ACC112 (cell line): Measurements from ENCODE around the gene KIF12.
A peak's percentile ranks its signal among the peaks of the same experiment; 100 is the strongest.

Experiments
- H2AFZ ChIP-seq: fragments of 200-600 bp; sonication (generic); one replicate; pipeline ENCODE4 v1.6.0; 2017; ENCODE audit warnings: antibody characterized with exemption, low read length; ENCODE audit not compliant: unreplicated experiment
- H3K27ac ChIP-seq: fragments of 200-600 bp; sonication (generic); 2 replicates; pipeline ENCODE4 v1.5.1; 2014; ENCODE audit warnings: low read depth, mild to moderate bottlenecking, antibody characterized with exemption, low read length, moderate library complexity
- H3K27me3 ChIP-seq: fragments of 200-600 bp; sonication (generic); 2 replicates; pipeline ENCODE4 v1.6.1; 2014; ENCODE audit warnings: mild to moderate bottlenecking, antibody characterized with exemption, low read length, moderate library complexity, mixed read lengths; ENCODE audit not compliant: insufficient read depth
- H3K36me3 ChIP-seq: fragments of 200-600 bp; sonication (generic); 2 replicates; pipeline ENCODE4 v1.6.1; 2016; ENCODE audit warnings: mild to moderate bottlenecking, antibody characterized with exemption, low read length, moderate library complexity, mixed read lengths; ENCODE audit not compliant: insufficient read depth
- H3K4me1 ChIP-seq: fragments of 200-600 bp; sonication (generic); one replicate; pipeline ENCODE4 v1.6.1; 2016; ENCODE audit warnings: low read length, mixed read lengths; ENCODE audit not compliant: insufficient read depth, unreplicated experiment, control insufficient read depth
- H3K4me3 ChIP-seq: fragments of 200-600 bp; sonication (generic); 2 replicates; pipeline ENCODE4 v1.5.1; 2014; ENCODE audit warnings: mild to moderate bottlenecking, low read depth, low read length
- H3K79me2 ChIP-seq: fragments of 200-600 bp; sonication (generic); one replicate; pipeline ENCODE4 v1.6.0; 2016; ENCODE audit warnings: low read length; ENCODE audit not compliant: control insufficient read depth, unreplicated experiment, insufficient read depth

The KIF12 gene

GRCh38 chr9:114098936-114099668 lies at the start of gene KIF12:
Gene KIF12 (minus strand): TSS chr9:114099292. CDS start chr9:114099276, 16 bp downstream.
- Histone ChIP-seq H3K27ac (no peak within 1 kb of the TSS), H3K4me1 (no peaks in the 10 kb centered on the region), H3K36me3 (no peaks in the 10 kb centered on the region), H3K79me2 (no peaks in the 10 kb centered on the region), H2AFZ (no peak within 1 kb of the TSS), H3K4me3 (peak within 1 kb of the TSS; percentile 71), H3K27me3 (peaks cover 14% of the 10 kb centered on the region; the same call in 1 of the 2 replicates)

- no peaks in the 10 kb centered on the region for H3K4me1 ChIP-seq
- H3K4me3 ChIP-seq = no peak overlapping the region
- H2AFZ ChIP-seq = no peak overlapping the region
- peaks cover 50% of the 10 kb centered on the region for H3K27me3 ChIP-seq
- H3K27ac ChIP-seq = no peak overlapping the region
- no peaks in the 10 kb centered on the region for H3K36me3 ChIP-seq
- no peaks in the 10 kb centered on the region for H3K79me2 ChIP-seq
These were observed 47.6 kb upstream of the KIF12 start for GRCh38 chr9:114146735-114147134.

- no peaks in the 10 kb centered on the region for H3K79me2 ChIP-seq
- H2AFZ ChIP-seq = no peak overlapping the region
- no peak overlapping the region for H3K27ac ChIP-seq
- no peaks in the 10 kb centered on the region for H3K36me3 ChIP-seq
- H3K4me3 ChIP-seq = no peak overlapping the region
- H3K4me1 ChIP-seq = no peaks in the 10 kb centered on the region
- H3K27me3 ChIP-seq = peaks cover 85% of the 10 kb centered on the region
These were observed 44.1 kb upstream of the KIF12 start for GRCh38 chr9:114143234-114143633.

- H3K27me3 ChIP-seq = peaks cover 90% of the 10 kb centered on the region
- H3K4me1 ChIP-seq = no peaks in the 10 kb centered on the region
- H3K4me3 ChIP-seq = no peak overlapping the region
- no peaks in the 10 kb centered on the region for H3K36me3 ChIP-seq
- H2AFZ ChIP-seq = no peak overlapping the region
- no peaks in the 10 kb centered on the region for H3K79me2 ChIP-seq
- no peak overlapping the region for H3K27ac ChIP-seq
These were observed 42.7 kb upstream of the KIF12 start for GRCh38 chr9:114141553-114142402.

GRCh38 chr9:114140850-114141249 lies 41.8 kb upstream of the KIF12 start:
- H3K4me3 ChIP-seq = no peak overlapping the region
- no peak overlapping the region for H2AFZ ChIP-seq
- no peaks in the 10 kb centered on the region for H3K79me2 ChIP-seq
- no peaks in the 10 kb centered on the region for H3K36me3 ChIP-seq
- H3K27me3 ChIP-seq = peaks cover 93% of the 10 kb centered on the region
- no peak overlapping the region for H3K27ac ChIP-seq
- H3K4me1 ChIP-seq = no peaks in the 10 kb centered on the region

GRCh38 chr9:114140401-114140800 lies 41.3 kb upstream of the KIF12 start:
- Histone ChIP-seq H3K27ac (no peak overlapping the region), H3K4me3 (no peak overlapping the region), H3K36me3 (no peaks in the 10 kb centered on the region), H3K27me3 (peaks cover 95% of the 10 kb centered on the region), H3K4me1 (no peaks in the 10 kb centered on the region), H3K79me2 (no peaks in the 10 kb centered on the region), H2AFZ (no peak overlapping the region)

GRCh38 chr9:114139071-114139470 lies 40.0 kb upstream of the KIF12 start:
- H3K36me3 ChIP-seq = no peaks in the 10 kb centered on the region
- H3K79me2 ChIP-seq = no peaks in the 10 kb centered on the region
- peaks cover 82% of the 10 kb centered on the region for H3K27me3 ChIP-seq
- H3K4me3 ChIP-seq = no peak overlapping the region
- no peak overlapping the region for H3K27ac ChIP-seq
- no peaks in the 10 kb centered on the region for H3K4me1 ChIP-seq
- no peak overlapping the region for H2AFZ ChIP-seq

GRCh38 chr9:114138552-114138971 lies 39.5 kb upstream of the KIF12 start:
- Histone ChIP-seq H3K4me1 (no peaks in the 10 kb centered on the region), H2AFZ (no peak overlapping the region), H3K36me3 (no peaks in the 10 kb centered on the region), H3K79me2 (no peaks in the 10 kb centered on the region), H3K27me3 (peaks cover 77% of the 10 kb centered on the region), H3K4me3 (no peak overlapping the region), H3K27ac (no peak overlapping the region)

GRCh38 chr9:114137831-114138230 lies 38.7 kb upstream of the KIF12 start:
- H3K27me3 ChIP-seq = peaks cover 77% of the 10 kb centered on the region
- no peak overlapping the region for H3K4me3 ChIP-seq
- H3K27ac ChIP-seq = no peak overlapping the region
- no peaks in the 10 kb centered on the region for H3K36me3 ChIP-seq
- H3K79me2 ChIP-seq = no peaks in the 10 kb centered on the region
- no peak overlapping the region for H2AFZ ChIP-seq
- H3K4me1 ChIP-seq = no peaks in the 10 kb centered on the region

- H2AFZ ChIP-seq = no peak overlapping the region
- H3K79me2 ChIP-seq = no peaks in the 10 kb centered on the region
- H3K36me3 ChIP-seq = no peaks in the 10 kb centered on the region
- H3K4me1 ChIP-seq = no peaks in the 10 kb centered on the region
- H3K27ac ChIP-seq = no peak overlapping the region
- H3K4me3 ChIP-seq = no peak overlapping the region
- H3K27me3 ChIP-seq = peaks cover 62% of the 10 kb centered on the region
These were observed 35.8 kb upstream of the KIF12 start for GRCh38 chr9:114134827-114135396.
